Activated T-helper 1 cell treated with anti-CD3 and anti-CD28 coated beads, Interleukin-12 subunit alpha, Interleukin-12 subunit beta, Interleukin-2, Interleukin-4 antibody, amounts not matched to agents 30 ng/mL and 10 ng/mL and 1 ng/mL, durations not matched to agents 14 hours and 24 hours and 36 hours (primary cell): ENCODE data around the gene ZNF32. TPM values are rescaled to one million over a fixed set of nuclear protein-coding genes. Genes with fewer than 3 reads are reported as not detected.
"Not testable (repeated sequence)": the region's sequence is repeated elsewhere in the genome, so short reads cannot be mapped to it uniquely, and the experiment has no call there.

ENCODE experiments used
- DNase-seq: peaks from one replicate; pipeline ENCODE4 v3.0.0; 2021; ENCODE audit warnings: low spot score
- H3K27ac Mint-ChIP-seq: one replicate; pipeline ENCODE4 v1.8.0; 2021; ENCODE audit warnings: mild to moderate bottlenecking, mixed read lengths
- H3K27me3 Mint-ChIP-seq: one replicate; pipeline ENCODE4 v1.8.0; 2022; ENCODE audit warnings: mild to moderate bottlenecking, moderate library complexity, mixed read lengths; ENCODE audit not compliant: insufficient read depth
- H3K36me3 Mint-ChIP-seq: one replicate; pipeline ENCODE4 v1.8.0; 2021; ENCODE audit warnings: low read depth, mixed read lengths
- H3K4me1 Mint-ChIP-seq: one replicate; pipeline ENCODE4 v1.8.0; 2021; ENCODE audit warnings: low read depth, mixed read lengths
- H3K4me3 Mint-ChIP-seq: one replicate; pipeline ENCODE4 v1.8.0; 2021; ENCODE audit warnings: mild to moderate bottlenecking, moderate library complexity, mixed read lengths
- H3K9me3 Mint-ChIP-seq: one replicate; pipeline ENCODE4 v1.8.0; 2021; ENCODE audit warnings: mixed read lengths
- intact Hi-C: fragments of 100-400 bp; cut with micrococcal nuclease; formaldehyde crosslinking; loops from one replicate; pipeline ENCODE4 v1.15.1; 2024
- total RNA-seq: library from RNA; stranded (reverse); gene quantifications from 2 replicates; pipeline ENCODE4 v1.2.3, GENCODE V29; 2022

ZNF32 gene
- total RNA-seq, 1 donor from 2014 or later, result 13.2 TPM

- peak; percentile 34 for DNase-seq
Measured at GRCh38 chr10:43606323-43607198, 42.1 kb downstream of the ZNF32 start, which contains the start of gene ZNF485. Gene ZNF485 (plus strand): TSS chr10:43606438. CDS start chr10:43607051, 613 bp downstream.

GRCh38 chr10:43605850-43606322, 42.8 kb downstream of the ZNF32 start:
- Mint-ChIP-seq H3K9me3 (peaks cover 43% of the 10 kb centered on the region), H3K27me3 (no peaks in the 10 kb centered on the region), H3K27ac (no peak overlapping the region), H3K36me3 (peaks cover 27% of the 10 kb centered on the region), H3K4me1 (peaks cover 26% of the 10 kb centered on the region), H3K4me3 (peak overlapping the region; percentile 72)
- intact Hi-C loops, result loop anchor here (1.0 to 5.0 kb wide), 3 partner anchors 10 to 42 kb away; partner anchors contain the start of genes ZNF239 and ZNF32
- no peak for DNase-seq

More at GRCh38 chr10:43606323-43607198, 42.1 kb downstream of the ZNF32 start, which contains the start of gene ZNF485:
- Mint-ChIP-seq H3K4me3 (peak within 1 kb of the TSS; percentile 84), H3K27ac (peak within 1 kb of the TSS; percentile 53), H3K36me3 (peaks cover 28% of the 10 kb centered on the region), H3K9me3 (peaks cover 36% of the 10 kb centered on the region), H3K4me1 (peaks cover 26% of the 10 kb centered on the region), H3K27me3 (no peaks in the 10 kb centered on the region)
- intact Hi-C loops, result loop anchor here (1.0 to 5.0 kb wide), 3 partner anchors 10 to 42 kb away; partner anchors contain the start of genes ZNF239 and ZNF32

- intact Hi-C loops, result not testable (repeated sequence)
Measured at GRCh38 chr10:43601576-43601975, 47.1 kb downstream of the ZNF32 start.

GRCh38 chr10:43599333-43599732, 49.3 kb downstream of the ZNF32 start:
- Mint-ChIP-seq H3K36me3 (no peaks in the 10 kb centered on the region), H3K4me3 (no peak overlapping the region), H3K27me3 (peaks cover 16% of the 10 kb centered on the region), H3K4me1 (peaks cover 22% of the 10 kb centered on the region), H3K27ac (no peak overlapping the region), H3K9me3 (peaks cover 22% of the 10 kb centered on the region)
- DNase-seq, result no peak
- intact Hi-C loops, result loop anchor here (10.0 kb wide), 3 partner anchors 215 to 965 kb away; partner anchors contain the start of genes CSGALNACT2 and ZNF33B

More at GRCh38 chr10:43601576-43601975, 47.1 kb downstream of the ZNF32 start:
- DNase-seq, H3K4me3 Mint-ChIP-seq, H3K27ac Mint-ChIP-seq, H3K27me3 Mint-ChIP-seq, H3K36me3 Mint-ChIP-seq, H3K4me1 Mint-ChIP-seq: not testable (repeated sequence)
- H3K9me3 Mint-ChIP-seq, result peaks cover 22% of the 10 kb centered on the region

GRCh38 chr10:43598446-43598845, 50.2 kb downstream of the ZNF32 start:
- Mint-ChIP-seq H3K27me3 (peaks cover 16% of the 10 kb centered on the region), H3K27ac (no peak overlapping the region), H3K36me3 (peaks cover 2% of the 10 kb centered on the region), H3K9me3 (peaks cover 29% of the 10 kb centered on the region), H3K4me3 (no peak overlapping the region), H3K4me1 (peaks cover 22% of the 10 kb centered on the region)
- no peak for DNase-seq
- intact Hi-C loops, result loop anchor here (10.0 kb wide), 3 partner anchors 216 to 964 kb away; partner anchors contain the start of genes CSGALNACT2 and ZNF33B

GRCh38 chr10:43596546-43596945, 52.1 kb downstream of the ZNF32 start:
- intact Hi-C loops, result loop anchor here (1.0 to 10.0 kb wide), 4 partner anchors 10 to 962 kb away; partner anchors contain the start of genes CSGALNACT2, ZNF33B and ZNF485
- Mint-ChIP-seq H3K27me3 (peaks cover 16% of the 10 kb centered on the region), H3K9me3 (peaks cover 37% of the 10 kb centered on the region), H3K4me3 (no peak overlapping the region), H3K4me1 (peaks cover 22% of the 10 kb centered on the region), H3K36me3 (peaks cover 2% of the 10 kb centered on the region), H3K27ac (no peak overlapping the region)
- DNase-seq, result no peak

GRCh38 chr10:43595739-43596298, 52.9 kb downstream of the ZNF32 start:
- peak; percentile 6 for DNase-seq
- H3K36me3 Mint-ChIP-seq, result peaks cover 2% of the 10 kb centered on the region
- peaks cover 22% of the 10 kb centered on the region for H3K4me1 Mint-ChIP-seq
- H3K9me3 Mint-ChIP-seq, result peaks cover 35% of the 10 kb centered on the region
- H3K4me3 Mint-ChIP-seq, result peak overlapping the region; percentile 36
- H3K27me3 Mint-ChIP-seq, result peaks cover 16% of the 10 kb centered on the region
- intact Hi-C loops, result loop anchor here (1.0 to 10.0 kb wide), 5 partner anchors 10 to 961 kb away; partner anchors contain the start of genes CSGALNACT2, ZNF239, ZNF33B and ZNF485
- H3K27ac Mint-ChIP-seq, result peak overlapping the region; percentile 40

GRCh38 chr10:43594944-43595589, 53.6 kb downstream of the ZNF32 start:
- Mint-ChIP-seq H3K27me3 (peaks cover 16% of the 10 kb centered on the region), H3K4me1 (peaks cover 22% of the 10 kb centered on the region), H3K36me3 (peaks cover 2% of the 10 kb centered on the region), H3K9me3 (peaks cover 37% of the 10 kb centered on the region), H3K27ac (no peak overlapping the region), H3K4me3 (peak overlapping the region; percentile 51)
- peak; percentile 29 for DNase-seq
- intact Hi-C loops, result loop anchor here (1.0 to 10.0 kb wide), 4 partner anchors 21 to 960 kb away; partner anchors contain the start of genes CSGALNACT2, ZNF239 and ZNF33B

Other genes starting within 250 kb of the ZNF32 start
- 499 and 501 TPM in 2 replicates for gene HNRNPF, start 239.7 kb downstream of the ZNF32 start, total RNA-seq
- 1.8 and 2.0 TPM in 2 replicates for gene ZNF487, start 211.8 kb downstream of the ZNF32 start, total RNA-seq
- gene ZNF239, start 74.3 kb downstream of the ZNF32 start, total RNA-seq, result 1.4 and 1.7 TPM in 2 replicates
- 5.7 and 6.6 TPM in 2 replicates for gene ZNF485, start 42.4 kb downstream of the ZNF32 start, total RNA-seq